Astrocyte (in vitro differentiated cells and primary cell): Measurements from ENCODE around the gene SPATA20.

Experiments used
- CTCF ChIP-seq: IDR thresholded peaks from 2 replicates; pipeline ENCODE4 v1.5.1; 2011; ENCODE audit warnings: low read depth, mild to moderate bottlenecking, inconsistent platforms, low read length, moderate library complexity; ENCODE audit not compliant: insufficient read depth
- EZH2 ChIP-seq: IDR thresholded peaks from 2 replicates; pipeline ENCODE4 v1.6.1; 2012; ENCODE audit warnings: mild to moderate bottlenecking, low read length, inconsistent platforms; ENCODE audit not compliant: insufficient read depth

GRCh38 chr17:50519141-50519834, 27.7 kb upstream of the SPATA20 start:
- no peak for TF ChIP-seq CTCF
- no peak for TF ChIP-seq EZH2
